GM12864 (cell line): Measurements from ENCODE around the gene CACNA1E.

Source experiments
- DNase-seq: peaks from one replicate; pipeline ENCODE4 v3.0.0-alpha.2; 2011; ENCODE audit warnings: low read depth
- H3K4me3 ChIP-seq: 2 replicates; pipeline ENCODE4 v1.5.1; 2011; ENCODE audit warnings: mild to moderate bottlenecking, low read depth, low read length, control low read depth
- TF ChIP-seq, protein P1 (sequence below): IDR thresholded peaks from 2 replicates; pipeline ENCODE4 v1.5.1; 2011; ENCODE audit warnings: low read depth, mild to moderate bottlenecking, moderate library complexity, low read length, control low read depth, inconsistent platforms; ENCODE audit errors: missing control alignments

CACNA1E gene

GRCh38 chr1:181784039-181784683 is 300.8 kb downstream of the CACNA1E start:
- no peak for DNase-seq
- H3K4me3 ChIP-seq: no peak overlapping the region
- TF ChIP-seq, protein P1, sequence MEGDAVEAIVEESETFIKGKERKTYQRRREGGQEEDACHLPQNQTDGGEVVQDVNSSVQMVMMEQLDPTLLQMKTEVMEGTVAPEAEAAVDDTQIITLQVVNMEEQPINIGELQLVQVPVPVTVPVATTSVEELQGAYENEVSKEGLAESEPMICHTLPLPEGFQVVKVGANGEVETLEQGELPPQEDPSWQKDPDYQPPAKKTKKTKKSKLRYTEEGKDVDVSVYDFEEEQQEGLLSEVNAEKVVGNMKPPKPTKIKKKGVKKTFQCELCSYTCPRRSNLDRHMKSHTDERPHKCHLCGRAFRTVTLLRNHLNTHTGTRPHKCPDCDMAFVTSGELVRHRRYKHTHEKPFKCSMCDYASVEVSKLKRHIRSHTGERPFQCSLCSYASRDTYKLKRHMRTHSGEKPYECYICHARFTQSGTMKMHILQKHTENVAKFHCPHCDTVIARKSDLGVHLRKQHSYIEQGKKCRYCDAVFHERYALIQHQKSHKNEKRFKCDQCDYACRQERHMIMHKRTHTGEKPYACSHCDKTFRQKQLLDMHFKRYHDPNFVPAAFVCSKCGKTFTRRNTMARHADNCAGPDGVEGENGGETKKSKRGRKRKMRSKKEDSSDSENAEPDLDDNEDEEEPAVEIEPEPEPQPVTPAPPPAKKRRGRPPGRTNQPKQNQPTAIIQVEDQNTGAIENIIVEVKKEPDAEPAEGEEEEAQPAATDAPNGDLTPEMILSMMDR: no peak

- H3K4me3 ChIP-seq: no peak overlapping the region
- no peak for DNase-seq
- TF ChIP-seq, protein P1: no peak
These were observed 306.1 kb downstream of the CACNA1E start for GRCh38 chr1:181789395-181789794.

- TF ChIP-seq, protein P1: no peak
- no peak overlapping the region for H3K4me3 ChIP-seq
- DNase-seq: no peak
These were observed 308.4 kb downstream of the CACNA1E start for GRCh38 chr1:181791721-181792120.

DNA sequence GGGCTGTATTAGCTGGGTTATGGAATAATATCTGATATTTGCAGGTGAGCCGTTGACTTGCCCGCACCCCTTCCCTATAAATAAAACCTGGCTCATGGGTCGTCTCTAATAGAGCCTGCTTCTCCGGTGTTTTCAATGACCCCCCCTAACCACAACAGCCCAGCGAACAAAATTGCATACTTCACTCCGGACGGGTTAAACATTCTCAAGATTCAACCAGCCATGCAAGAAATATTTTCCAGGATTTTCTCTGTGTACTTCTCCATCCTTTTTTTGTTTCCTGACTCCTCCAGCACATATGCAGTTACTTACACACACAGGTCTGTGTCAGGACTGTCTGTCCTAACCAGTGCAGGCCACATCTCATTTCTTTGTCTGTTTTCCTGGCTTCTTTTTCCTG is 310.5 kb downstream of the CACNA1E start:
- no peak for DNase-seq
- H3K4me3 ChIP-seq: no peak overlapping the region
- TF ChIP-seq, protein P1: no peak

GRCh38 chr1:181794332-181794731 is 311.0 kb downstream of the CACNA1E start:
- no peak overlapping the region for H3K4me3 ChIP-seq
- TF ChIP-seq, protein P1: no peak
- DNase-seq: no peak

DNA sequence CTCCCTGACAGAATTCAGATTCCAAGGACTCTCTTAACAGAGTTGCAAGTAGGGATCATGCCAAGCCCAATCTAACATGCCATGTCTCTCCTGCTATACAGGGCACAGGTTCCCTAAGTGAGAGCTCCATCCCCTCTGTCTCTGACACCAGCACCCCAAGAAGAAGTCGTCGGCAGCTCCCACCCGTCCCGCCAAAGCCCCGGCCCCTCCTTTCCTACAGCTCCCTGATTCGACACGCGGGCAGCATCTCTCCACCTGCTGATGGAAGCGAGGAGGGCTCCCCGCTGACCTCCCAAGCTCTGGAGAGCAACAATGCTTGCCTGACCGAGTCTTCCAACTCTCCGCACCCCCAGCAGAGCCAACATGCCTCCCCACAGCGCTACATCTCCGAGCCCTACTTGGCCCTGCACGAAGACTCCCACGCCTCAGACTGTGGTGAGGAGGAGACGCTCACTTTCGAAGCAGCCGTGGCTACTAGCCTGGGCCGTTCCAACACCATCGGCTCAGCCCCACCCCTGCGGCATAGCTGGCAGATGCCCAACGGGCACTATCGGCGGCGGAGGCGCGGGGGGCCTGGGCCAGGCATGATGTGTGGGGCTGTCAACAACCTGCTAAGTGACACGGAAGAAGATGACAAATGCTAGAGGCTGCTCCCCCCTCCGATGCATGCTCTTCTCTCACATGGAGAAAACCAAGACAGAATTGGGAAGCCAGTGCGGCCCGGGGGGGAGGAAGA is 315.0 kb downstream of the CACNA1E start:
- H3K4me3 ChIP-seq: no peak overlapping the region
- TF ChIP-seq, protein P1: no peak
- no peak for DNase-seq
